ENCODE data around the gene KAZN.
"Not testable (repeated sequence)": the region's sequence is repeated elsewhere in the genome, so short reads cannot be mapped to it uniquely, and the experiment has no call there.

KAZN gene

GRCh38 chr1:15018767-15019166, 420.3 kb downstream of the KAZN start:
- no peak for DNase-seq (ENCODE audit: low read depth in 3 of 3, low spot score in 1 of 3)

GRCh38 chr1:15020943-15021745, 422.7 kb downstream of the KAZN start:
- no peak for DNase-seq (ENCODE audit: low read depth in 3 of 3, low spot score in 1 of 3)

GRCh38 chr1:15022048-15022447, 423.6 kb downstream of the KAZN start:
- DNase-seq (ENCODE audit: low read depth in 3 of 3, low spot score in 1 of 3): no peak

GRCh38 chr1:15023205-15023604, 424.7 kb downstream of the KAZN start:
- DNase-seq (ENCODE audit: low read depth in 3 of 3, low spot score in 1 of 3): no peak

GRCh38 chr1:15023976-15024375, 425.5 kb downstream of the KAZN start:
- DNase-seq (ENCODE audit: low read depth in 3 of 3, low spot score in 1 of 3): no peak

- DNase-seq (ENCODE audit: low read depth in 3 of 3, low spot score in 1 of 3): no peak
Measured at GRCh38 chr1:15026117-15026489, 427.6 kb downstream of the KAZN start.

- DNase-seq (ENCODE audit: low read depth in 3 of 3, low spot score in 1 of 3): peak in 1 of 3 donors; percentile 14
Measured at GRCh38 chr1:15027515-15027986, 429.1 kb downstream of the KAZN start.

GRCh38 chr1:15028102-15028501, 429.6 kb downstream of the KAZN start:
- DNase-seq (ENCODE audit: low read depth in 3 of 3, low spot score in 1 of 3): no peak

GRCh38 chr1:15028616-15029015, 430.1 kb downstream of the KAZN start:
- no peak for DNase-seq (ENCODE audit: low read depth in 3 of 3, low spot score in 1 of 3)

GRCh38 chr1:15029036-15029435, 430.6 kb downstream of the KAZN start:
- DNase-seq (ENCODE audit: low read depth in 3 of 3, low spot score in 1 of 3): no peak

GRCh38 chr1:15029786-15030185, 431.3 kb downstream of the KAZN start:
- no peak for DNase-seq (ENCODE audit: low read depth in 3 of 3, low spot score in 1 of 3)

- no peak for DNase-seq (ENCODE audit: low read depth in 3 of 3, low spot score in 1 of 3)
Measured at GRCh38 chr1:15031251-15031933, 432.9 kb downstream of the KAZN start.

- no peak for DNase-seq (ENCODE audit: low read depth in 3 of 3, low spot score in 1 of 3)
Measured at GRCh38 chr1:15033264-15033663, 434.8 kb downstream of the KAZN start.

- DNase-seq (ENCODE audit: low read depth in 3 of 3, low spot score in 1 of 3): no peak
Measured at GRCh38 chr1:15034656-15035055, 436.2 kb downstream of the KAZN start.

- no peak for DNase-seq (ENCODE audit: low read depth in 3 of 3, low spot score in 1 of 3)
Measured at GRCh38 chr1:15035236-15035635, 436.8 kb downstream of the KAZN start.

- no peak for DNase-seq (ENCODE audit: low read depth in 3 of 3, low spot score in 1 of 3)
Measured at GRCh38 chr1:15036101-15036500, 437.6 kb downstream of the KAZN start.

GRCh38 chr1:15038232-15039016, 439.9 kb downstream of the KAZN start:
- no peak for DNase-seq (ENCODE audit: low read depth in 3 of 3, low spot score in 1 of 3)

- no peak for DNase-seq (ENCODE audit: low read depth in 3 of 3, low spot score in 1 of 3)
Measured at GRCh38 chr1:15039017-15039648, 440.6 kb downstream of the KAZN start.

GRCh38 chr1:15039901-15040300, 441.4 kb downstream of the KAZN start:
- DNase-seq (ENCODE audit: low read depth in 3 of 3, low spot score in 1 of 3): no peak

- DNase-seq (ENCODE audit: low read depth in 3 of 3, low spot score in 1 of 3): not testable (repeated sequence)
Measured at GRCh38 chr1:15040685-15041084, 442.2 kb downstream of the KAZN start.

GRCh38 chr1:15042866-15043265, 444.4 kb downstream of the KAZN start:
- no peak for DNase-seq (ENCODE audit: low read depth in 3 of 3, low spot score in 1 of 3)

All from stimulated activated CD4-positive, alpha-beta T cell treated with anti-CD3 and anti-CD28 coated beads, TNF-alpha, amount 100 ng/mL, for 1 hour (primary cell).